Spleen (tissue), 11 donors: ENCODE data around the gene PRUNE2. TPM values are rescaled to one million over a fixed set of nuclear protein-coding genes. Genes with fewer than 3 reads are reported as not detected.

ENCODE experiments used
- DNase-seq: peaks from one replicate; pipeline ENCODE4 v3.0.0-alpha.2; 2020
- H3K27ac ChIP-seq, 8 donors: fragments of 200-600 bp; sonication (generic) in 7 of 8; 1 replicate in 4 of 8; 2 replicates in 4 of 8; pipeline versions ENCODE4 v1.5.0 to v1.8.0; 2016 to 2021; ENCODE audit warnings: inconsistent platforms in 4 of 8, mild to moderate bottlenecking in 4 of 8, moderate library complexity in 1 of 8
- H3K27me3 ChIP-seq, 7 donors: fragments of 200-600 bp; sonication (generic) in 6 of 7; replicated peaks in 1 of 7; 1 replicate in 4 of 7; 2 replicates in 3 of 7; pipeline versions ENCODE4 v1.5.0 to v1.8.0; 2016 to 2021; ENCODE audit warnings: inconsistent platforms in 3 of 7, mild to moderate bottlenecking in 1 of 7
- H3K36me3 ChIP-seq, 6 donors: fragments of 200-600 bp; sonication (generic) in 5 of 6; 1 replicate in 4 of 6; 2 replicates in 2 of 6; pipeline versions ENCODE4 v1.5.0 to v1.8.0; 2016 to 2021; ENCODE audit warnings: inconsistent platforms in 2 of 6
- H3K4me1 ChIP-seq, 6 donors: fragments of 200-600 bp; sonication (generic) in 5 of 6; 1 replicate in 3 of 6; 2 replicates in 3 of 6; pipeline versions ENCODE4 v1.5.0 to v1.8.0; 2016 to 2021; ENCODE audit warnings: inconsistent platforms in 3 of 6
- H3K4me3 ChIP-seq, 8 donors: fragments of 200-600 bp; sonication (generic) in 7 of 8; 1 replicate in 4 of 8; 2 replicates in 4 of 8; pipeline versions ENCODE4 v1.5.0 to v1.8.0; 2016 to 2021; ENCODE audit warnings: inconsistent platforms in 4 of 8, mild to moderate bottlenecking in 4 of 8, moderate library complexity in 2 of 8
- H3K9me3 ChIP-seq, 8 donors: fragments of 200-600 bp; sonication (generic) in 7 of 8; 1 replicate in 4 of 8; 2 replicates in 4 of 8; pipeline versions ENCODE4 v1.5.0 to v1.8.0; 2016 to 2021; ENCODE audit warnings: inconsistent platforms in 4 of 8
- POLR2A ChIP-seq, 3 donors: fragments of 450-650 bp; IDR thresholded peaks; one replicate each; pipeline ENCODE4 v1.5.1; 2017; ENCODE audit warnings: antibody characterized with exemption in 3 of 3, mild to moderate bottlenecking in 1 of 3
- POLR2AphosphoS5 ChIP-seq, 3 donors: sonication (generic); formaldehyde crosslinking; IDR thresholded peaks; one replicate each; pipeline ENCODE4 v1.5.1; 2017; ENCODE audit warnings: antibody characterized with exemption in 3 of 3
- WGBS, 5 donors: extraction: QIAGEN DNeasy Blood & Tissue Kit in 3 of 5; methylation state at CpG; one replicate each; pipeline versions ENCODE4 v1.1.5 to v1.1.7; 2013 to 2018; 5-methylcytosine and 5-hydroxymethylcytosine counted together
- intact Hi-C: fragments of 100-400 bp; cut with DNase I; formaldehyde crosslinking; loops from one replicate; pipeline ENCODE4 v1.15.0; 2023; ENCODE audit warnings: low total_unique reads
- polyA plus RNA-seq, 3 donors: library from polyadenylated mRNA; stranded (reverse); fragments of 200-250 nt; gene quantifications; one replicate each; pipeline ENCODE4 v1.2.1, GENCODE V29; 2013
- total RNA-seq, 7 donors: library from RNA; depleted of rRNA in 3 of 7; stranded (reverse); fragments of >200 nt in 3 of 7; fragmentation: NEBNext Ultra II Directional in 4 of 7; extraction: Animal tissue kit (Norgen Biotek cat#: 25700) in 4 of 7; gene quantifications; one replicate each; pipeline versions ENCODE4 v1.1.0 to v1.2.1, GENCODE V29; 2016 to 2021
- TF ChIP-seq, protein P1 (sequence below), 11 experiments: fragments of 200-600 bp in 7 of 11; fragments of 450-650 bp in 4 of 11; sonication (generic) in 4 of 11; IDR thresholded peaks in 8 of 11; conservative IDR thresholded peaks in 3 of 11; 1 replicate in 7 of 11; 2 replicates in 4 of 11; pipeline versions ENCODE4 v1.4.0 to v1.8.0; 2016 to 2021; ENCODE audit warnings: antibody characterized with exemption in 11 of 11, inconsistent platforms in 4 of 11, mild to moderate bottlenecking in 1 of 11
- donor health status: healthy with polysubstance abuse.
- donor health status: DM: no; HTN: no; CAD: no; lungs with moderate emphysema.
- donor health status: DM: no; HTN: no; CAD: no.
- donor health status: Bipolar disorder and iron deficiency.
- donor health status: healthy.
- donor health status: DM: no; HTN: no; CAD: no.
- donor health status: DM: yes; HTN: yes; CAD: no.

Gene PRUNE2
- total and polyA plus RNA-seq, 10 donors: 3.3 to 23.6 (median 14.0) TPM

DNA sequence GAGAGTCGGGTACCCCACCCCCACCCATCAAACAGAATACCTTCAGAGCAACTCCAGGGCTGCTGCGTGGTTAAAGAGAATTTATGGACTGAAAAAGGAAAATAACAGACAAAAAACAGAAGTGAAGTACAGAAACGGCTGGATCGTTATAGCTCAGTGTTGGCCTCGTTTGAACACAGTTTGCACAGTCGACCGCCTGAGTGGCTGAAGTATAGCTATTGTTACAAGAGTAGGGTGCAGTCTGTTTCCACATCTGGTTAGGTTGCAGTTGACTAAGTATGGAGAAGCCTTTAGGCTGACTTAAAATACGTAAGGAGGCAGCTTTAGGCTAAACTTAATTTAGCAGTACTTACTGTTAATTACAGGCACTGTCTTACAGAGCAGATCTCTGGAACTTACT is 325.7 kb downstream of the PRUNE2 start:
- no peak for TF ChIP-seq POLR2AphosphoS5 (IDR thresholded peaks at IDR 0.05)
- TF ChIP-seq POLR2A (IDR thresholded peaks at IDR 0.05): no peak
- TF ChIP-seq, protein P1, sequence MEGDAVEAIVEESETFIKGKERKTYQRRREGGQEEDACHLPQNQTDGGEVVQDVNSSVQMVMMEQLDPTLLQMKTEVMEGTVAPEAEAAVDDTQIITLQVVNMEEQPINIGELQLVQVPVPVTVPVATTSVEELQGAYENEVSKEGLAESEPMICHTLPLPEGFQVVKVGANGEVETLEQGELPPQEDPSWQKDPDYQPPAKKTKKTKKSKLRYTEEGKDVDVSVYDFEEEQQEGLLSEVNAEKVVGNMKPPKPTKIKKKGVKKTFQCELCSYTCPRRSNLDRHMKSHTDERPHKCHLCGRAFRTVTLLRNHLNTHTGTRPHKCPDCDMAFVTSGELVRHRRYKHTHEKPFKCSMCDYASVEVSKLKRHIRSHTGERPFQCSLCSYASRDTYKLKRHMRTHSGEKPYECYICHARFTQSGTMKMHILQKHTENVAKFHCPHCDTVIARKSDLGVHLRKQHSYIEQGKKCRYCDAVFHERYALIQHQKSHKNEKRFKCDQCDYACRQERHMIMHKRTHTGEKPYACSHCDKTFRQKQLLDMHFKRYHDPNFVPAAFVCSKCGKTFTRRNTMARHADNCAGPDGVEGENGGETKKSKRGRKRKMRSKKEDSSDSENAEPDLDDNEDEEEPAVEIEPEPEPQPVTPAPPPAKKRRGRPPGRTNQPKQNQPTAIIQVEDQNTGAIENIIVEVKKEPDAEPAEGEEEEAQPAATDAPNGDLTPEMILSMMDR (IDR thresholded peaks at IDR 0.05 in 8 of 11, conservative IDR thresholded peaks at IDR 0.05 in 3 of 11): no peak
- 27 to 42% (median 37%) methylated on average over 8 of the region's 8 CpGs for WGBS, 5 donors
- Histone ChIP-seq H3K4me1 (peaks cover 0 to 74% (median 33%) of the 10 kb centered on the region in 6 donors), H3K27me3 (peaks cover 0 to 3% (median 0%) of the 10 kb centered on the region in 7 donors), H3K9me3 (no peaks in the 10 kb centered on the region), H3K27ac (peak overlapping the region in 2 of 8 donors; percentile 25 to 42), H3K36me3 (no peaks in the 10 kb centered on the region), H3K4me3 (no peak overlapping the region)
- DNase-seq: no peak
- intact Hi-C loops: no loop called here

DNA sequence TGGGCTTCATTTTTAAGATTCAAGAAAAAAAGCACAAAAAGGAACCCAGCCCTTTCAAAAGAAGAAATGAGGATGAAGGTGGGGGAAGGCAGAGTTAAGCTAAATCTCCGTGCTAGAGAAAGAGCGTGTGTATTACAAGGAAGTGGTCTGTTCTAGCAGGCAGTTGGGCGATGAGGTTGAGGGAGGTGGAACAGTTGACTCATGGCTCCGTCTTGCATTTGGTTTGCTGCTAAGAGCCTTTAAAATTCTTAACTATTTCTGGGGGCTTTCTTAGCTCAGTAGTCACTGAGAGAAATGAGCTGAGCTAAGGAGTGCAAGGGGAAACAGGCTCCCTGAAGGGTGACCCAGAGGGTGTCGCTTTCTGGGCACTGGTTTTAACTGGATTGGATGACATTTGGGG is 329.6 kb downstream of the PRUNE2 start:
- H3K27ac ChIP-seq: peak overlapping the region in 4 of 8 donors; percentile 45 to 72 (median 64)
- intact Hi-C loops: no loop called here
- H3K9me3 ChIP-seq: no peaks in the 10 kb centered on the region
- TF ChIP-seq POLR2AphosphoS5 (IDR thresholded peaks at IDR 0.05) (peak in 1 of 3 donors; percentile 79), POLR2A (IDR thresholded peaks at IDR 0.05) (no peak)
- TF ChIP-seq, protein P1 (IDR thresholded peaks at IDR 0.05 in 8 of 11, conservative IDR thresholded peaks at IDR 0.05 in 3 of 11): no peak
- peaks cover 0 to 94% (median 41%) of the 10 kb centered on the region in 6 donors for H3K4me1 ChIP-seq
- H3K4me3 ChIP-seq: no peak overlapping the region
- H3K27me3 ChIP-seq: peaks cover 0 to 5% (median 0%) of the 10 kb centered on the region in 7 donors
- 27 to 52% (median 34%) methylated on average over 5 of the region's 5 CpGs for WGBS, 5 donors
- no peaks in the 10 kb centered on the region for H3K36me3 ChIP-seq
- DNase-seq: no peak

DNA sequence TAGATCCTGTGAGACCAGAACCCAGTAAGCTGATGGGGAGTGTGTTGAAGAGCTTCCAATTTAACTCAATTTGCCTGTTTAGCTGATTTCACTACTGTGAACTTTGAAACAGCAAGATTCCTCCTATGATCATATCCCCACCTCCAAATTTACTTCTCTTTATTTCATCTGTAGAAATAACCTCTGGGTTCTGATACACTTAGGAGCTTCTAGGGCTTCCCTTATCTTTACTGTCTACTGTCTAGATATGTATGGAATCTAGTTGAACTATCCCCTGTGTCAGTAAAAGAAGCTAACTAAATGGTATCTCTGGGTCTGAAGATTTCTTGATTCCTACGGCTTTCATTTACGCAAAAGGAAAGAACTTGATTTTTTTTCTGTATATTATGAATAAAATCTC is 330.2 kb downstream of the PRUNE2 start:
- peaks cover 0 to 94% (median 38%) of the 10 kb centered on the region in 6 donors for H3K4me1 ChIP-seq
- intact Hi-C loops: no loop called here
- H3K9me3 ChIP-seq: peaks cover 0 to 3% (median under 1%) of the 10 kb centered on the region in 8 donors
- DNase-seq: no peak
- no peak overlapping the region for H3K4me3 ChIP-seq
- peaks cover 0 to 5% (median 0%) of the 10 kb centered on the region in 7 donors for H3K27me3 ChIP-seq
- no peak for TF ChIP-seq POLR2AphosphoS5 (IDR thresholded peaks at IDR 0.05)
- no peak for TF ChIP-seq POLR2A (IDR thresholded peaks at IDR 0.05)
- TF ChIP-seq, protein P1 (IDR thresholded peaks at IDR 0.05 in 8 of 11, conservative IDR thresholded peaks at IDR 0.05 in 3 of 11): no peak
- WGBS, 5 donors: 84 to 94% (median 92%) methylated on average over 2 of the region's 2 CpGs
- no peaks in the 10 kb centered on the region for H3K36me3 ChIP-seq
- peak overlapping the region in 4 of 8 donors; percentile 45 to 72 (median 64) for H3K27ac ChIP-seq

DNA sequence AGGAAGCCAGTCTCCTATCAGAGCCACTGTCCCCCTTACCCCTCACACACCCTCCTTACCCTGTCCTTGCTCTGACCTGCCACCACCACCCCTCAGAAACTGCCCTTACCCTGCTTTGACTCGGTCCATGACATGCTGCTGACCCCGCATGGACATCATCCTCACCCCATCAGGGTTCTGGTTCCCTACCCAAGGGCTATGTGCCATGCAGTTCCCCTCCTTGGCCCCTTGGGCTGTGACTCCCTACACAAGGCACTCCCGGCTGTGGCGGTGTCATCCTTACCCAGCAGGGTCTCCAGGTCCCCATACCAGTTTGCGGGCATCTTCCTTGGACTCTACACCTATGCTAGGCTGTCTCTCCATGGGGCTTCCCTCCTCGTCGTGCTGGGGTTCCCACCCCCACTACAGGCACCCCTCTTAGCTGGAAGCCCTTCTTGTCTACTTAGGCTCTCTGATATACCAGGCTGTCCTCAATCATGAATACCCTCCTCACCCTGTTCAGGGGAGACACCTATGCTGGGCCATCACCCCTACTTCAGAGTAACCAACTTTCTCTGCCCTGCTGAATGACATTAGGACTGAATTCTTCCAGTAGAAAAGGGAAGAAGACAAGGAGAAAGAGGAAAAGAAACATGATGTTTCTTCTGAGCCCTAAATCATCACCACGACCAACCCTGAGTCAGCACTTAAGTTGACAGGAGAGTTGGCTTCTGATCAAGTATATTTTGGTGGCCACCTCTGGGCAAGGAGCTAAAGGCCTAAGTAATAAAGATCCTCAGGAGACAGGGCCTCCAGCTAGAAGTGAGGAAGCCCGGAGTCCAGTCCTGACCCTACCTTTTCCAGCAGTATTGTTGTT is 331.8 kb downstream of the PRUNE2 start:
- no peak for DNase-seq
- Histone ChIP-seq H3K9me3 (peaks cover 0 to 10% (median 2%) of the 10 kb centered on the region in 8 donors), H3K27me3 (peaks cover 0 to 5% (median 0%) of the 10 kb centered on the region in 7 donors), H3K4me1 (peaks cover 0 to 94% (median 36%) of the 10 kb centered on the region in 6 donors), H3K36me3 (no peaks in the 10 kb centered on the region), H3K4me3 (no peak overlapping the region), H3K27ac (peak overlapping the region in 3 of 8 donors; percentile 47 to 70 (median 59))
- no peak for TF ChIP-seq POLR2A (IDR thresholded peaks at IDR 0.05)
- TF ChIP-seq, protein P1 (IDR thresholded peaks at IDR 0.05 in 8 of 11, conservative IDR thresholded peaks at IDR 0.05 in 3 of 11): no peak
- 76 to 88% (median 84%) methylated on average over 7 to 9 of the region's 9 CpGs for WGBS, 5 donors
- intact Hi-C loops: no loop called here
